Measurements from ENCODE around the gene ZNF846. TPM values are rescaled to one million over a fixed set of nuclear protein-coding genes. Genes with fewer than 3 reads are reported as not detected.
"Not testable (repeated sequence)": the region's sequence is repeated elsewhere in the genome, so short reads cannot be mapped to it uniquely, and the experiment has no call there.

The ZNF846 gene
- total RNA-seq, 1 donor: 8.9 TPM

DNA sequence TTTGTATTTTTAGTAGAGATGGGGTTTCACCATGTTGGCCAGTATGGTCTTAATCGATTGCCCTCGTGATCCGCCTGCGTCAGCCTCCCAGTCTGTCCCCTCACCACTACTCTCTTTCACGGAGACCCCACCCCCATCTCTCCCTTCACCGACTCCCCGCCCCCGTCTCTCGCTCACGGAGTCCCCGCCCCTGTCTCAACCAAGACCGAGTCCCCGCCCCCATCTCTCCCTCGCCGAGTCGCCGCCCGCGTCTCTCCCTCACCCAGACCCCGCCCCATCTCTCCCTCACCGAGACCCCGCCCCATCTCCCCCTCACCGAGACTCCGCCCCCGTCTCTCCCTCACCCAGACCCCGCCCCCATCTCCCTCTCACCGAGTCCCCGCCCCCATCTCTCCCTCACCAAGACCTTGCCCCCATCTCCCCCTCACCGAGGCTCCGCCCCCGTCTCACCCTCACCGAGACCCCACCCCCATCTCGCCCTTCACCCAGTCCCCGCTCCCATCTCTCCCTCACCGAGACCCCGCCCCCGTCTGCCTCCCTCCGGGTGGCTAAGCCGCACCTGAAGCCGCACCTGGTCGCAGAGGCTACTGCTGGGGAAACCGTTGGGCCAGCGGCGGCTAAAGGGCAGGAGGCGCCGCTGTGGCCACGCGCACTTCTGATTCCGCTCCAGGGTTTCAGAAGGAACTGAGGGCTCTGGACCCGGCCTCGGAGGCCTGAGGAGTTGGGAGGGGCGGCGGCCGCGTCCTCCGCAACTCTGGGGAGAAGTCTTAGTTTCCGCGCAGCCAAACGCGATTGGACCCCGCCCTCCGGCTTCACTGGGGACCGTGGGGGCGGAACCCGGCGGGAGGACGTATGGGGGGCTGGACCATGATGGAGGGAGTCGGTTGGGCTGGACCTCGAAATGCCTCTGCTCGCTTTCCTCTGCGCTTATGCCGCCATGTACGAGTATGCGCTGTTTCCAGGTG is 17.1 kb upstream of the ZNF846 start:
- peak; percentile 82 to 98 (median 98) for DNase-seq (ENCODE audit: low read depth in 2 of 3, low spot score in 2 of 3)

GRCh38 chr19:9784163-9784496 is 15.6 kb upstream of the ZNF846 start:
- DNase-seq (ENCODE audit: low read depth in 2 of 3, low spot score in 2 of 3): not testable (repeated sequence)

DNA sequence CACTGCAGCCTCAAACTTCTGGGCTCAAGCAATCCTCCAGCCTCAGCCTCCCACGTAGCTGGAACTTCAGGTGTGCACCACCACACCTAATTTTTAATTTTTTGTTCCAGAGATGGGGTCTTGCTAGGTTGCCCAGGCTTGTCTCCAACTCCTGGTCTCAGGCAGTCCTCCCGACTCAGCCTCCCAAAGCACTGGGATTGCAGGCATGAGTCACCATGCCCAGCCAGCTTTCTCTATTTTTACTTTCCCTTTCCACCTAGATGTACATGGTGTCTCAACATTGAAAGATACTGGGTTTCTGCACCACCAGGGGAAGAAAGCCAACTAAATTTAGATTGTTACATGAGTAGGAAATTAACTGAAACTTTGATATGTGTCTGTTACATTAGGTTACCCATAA is 13.8 kb upstream of the ZNF846 start:
- DNase-seq (ENCODE audit: low read depth in 2 of 3, low spot score in 2 of 3): no peak

GRCh38 chr19:9757544-9758501 is 10.7 kb downstream of the ZNF846 start:
- DNase-seq (ENCODE audit: low read depth in 2 of 3, low spot score in 2 of 3): peak in 1 of 3 donors; percentile 17

DNA sequence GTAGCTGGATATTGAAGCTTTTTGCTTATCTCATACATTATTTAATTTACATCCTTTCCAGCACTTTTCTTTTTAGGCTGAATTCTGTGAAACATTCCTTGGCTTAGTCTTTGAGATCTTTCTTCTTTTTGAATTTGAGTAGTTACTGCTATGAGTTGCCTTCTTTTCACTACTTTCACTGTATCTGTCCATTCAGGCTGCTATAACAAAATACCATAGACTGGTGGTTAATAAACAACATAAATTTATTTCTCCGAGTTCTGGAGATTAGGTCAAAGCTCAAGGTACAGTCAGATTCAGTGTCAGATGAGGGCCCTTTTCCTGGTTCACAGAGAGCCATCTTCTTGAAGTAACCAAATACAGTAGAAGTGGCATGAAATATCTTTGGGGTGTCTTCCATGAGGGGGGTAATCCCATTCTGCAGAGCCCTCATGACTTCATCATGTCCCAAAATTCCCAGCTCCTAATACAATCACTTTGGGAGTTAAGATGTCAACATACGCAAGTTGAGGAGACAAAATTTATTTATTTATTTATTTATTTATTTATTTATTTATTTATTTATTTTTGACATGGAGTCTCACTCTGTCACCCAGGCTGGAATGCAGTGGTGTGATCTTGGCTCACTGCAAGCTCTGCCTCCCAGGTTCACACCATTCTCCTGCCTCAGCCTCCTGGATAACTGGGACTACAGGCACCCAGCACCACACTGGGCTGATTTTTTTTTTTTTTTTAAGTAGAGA is 15.7 kb downstream of the ZNF846 start:
- DNase-seq (ENCODE audit: low read depth in 2 of 3, low spot score in 2 of 3): no peak

DNA sequence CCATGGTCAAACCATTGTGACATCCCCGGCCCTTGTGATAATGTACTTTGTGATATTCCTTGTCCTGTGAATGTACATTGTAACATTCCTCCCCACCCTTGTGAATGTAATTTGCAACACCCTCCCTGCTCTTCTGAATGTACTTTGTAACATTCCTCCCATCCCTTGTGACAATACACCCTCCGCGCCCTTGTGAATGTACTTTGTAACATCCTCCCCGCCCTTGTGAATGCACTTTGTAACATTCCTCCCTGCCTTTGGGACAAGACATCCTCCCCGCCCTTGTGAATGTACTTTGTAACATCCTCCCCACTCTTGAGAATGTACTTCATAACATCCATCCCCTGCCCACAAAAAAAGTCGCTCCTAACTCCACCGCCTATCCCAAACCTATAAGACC is 17.1 kb downstream of the ZNF846 start:
- no peak for DNase-seq (ENCODE audit: low read depth in 2 of 3, low spot score in 2 of 3)

- no peak for DNase-seq (ENCODE audit: low read depth in 2 of 3, low spot score in 2 of 3)
These were observed 26.9 kb downstream of the ZNF846 start for GRCh38 chr19:9741476-9742171.

DNA sequence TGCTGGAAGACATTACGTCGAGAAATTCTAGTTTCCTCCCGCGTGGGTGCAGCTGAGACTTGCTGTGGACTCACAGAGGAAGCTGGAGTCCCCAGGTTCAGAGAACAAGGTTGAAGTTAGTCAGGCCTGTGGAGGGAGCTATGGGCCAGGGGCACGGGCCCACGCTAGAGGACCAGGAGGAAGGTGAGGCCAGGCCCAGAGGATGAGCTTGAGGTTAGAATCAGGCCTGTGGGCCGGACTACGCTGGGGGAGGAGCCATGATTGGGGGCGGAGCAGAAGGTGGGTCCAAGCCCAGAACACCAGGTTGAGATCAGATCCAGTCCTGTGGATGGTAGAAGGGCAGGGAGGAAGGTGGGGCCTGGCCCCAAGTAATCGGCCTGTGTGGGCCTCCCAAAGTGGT is 32.6 kb downstream of the ZNF846 start:
- DNase-seq (ENCODE audit: low read depth in 2 of 3, low spot score in 2 of 3): no peak

DNA sequence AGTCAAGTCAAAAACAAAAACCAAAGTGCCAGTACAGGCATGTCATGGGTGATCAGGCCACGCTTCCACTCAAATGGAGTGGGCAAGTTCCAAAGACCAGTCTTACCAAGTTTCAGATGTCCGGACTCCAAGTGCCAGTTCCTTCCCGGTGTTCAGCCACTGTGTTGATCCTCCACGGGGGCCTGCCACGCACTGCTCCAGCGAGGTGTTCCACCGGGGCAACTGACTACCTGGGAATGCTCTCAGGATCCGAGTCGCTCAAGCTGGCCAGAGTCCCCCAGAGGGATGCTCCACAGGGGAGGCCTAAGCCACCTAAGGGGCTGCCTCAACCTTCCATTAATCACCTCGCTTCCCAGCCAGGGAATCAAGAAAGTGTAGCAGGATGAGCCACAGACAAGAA is 38.5 kb downstream of the ZNF846 start:
- DNase-seq (ENCODE audit: low read depth in 2 of 3, low spot score in 2 of 3): not testable (repeated sequence)

- no peak for DNase-seq (ENCODE audit: low read depth in 2 of 3, low spot score in 2 of 3)
These were observed 39.4 kb downstream of the ZNF846 start for GRCh38 chr19:9729162-9729561.

GRCh38 chr19:9727644-9728043 is 40.9 kb downstream of the ZNF846 start:
- DNase-seq (ENCODE audit: low read depth in 2 of 3, low spot score in 2 of 3): no peak

DNA sequence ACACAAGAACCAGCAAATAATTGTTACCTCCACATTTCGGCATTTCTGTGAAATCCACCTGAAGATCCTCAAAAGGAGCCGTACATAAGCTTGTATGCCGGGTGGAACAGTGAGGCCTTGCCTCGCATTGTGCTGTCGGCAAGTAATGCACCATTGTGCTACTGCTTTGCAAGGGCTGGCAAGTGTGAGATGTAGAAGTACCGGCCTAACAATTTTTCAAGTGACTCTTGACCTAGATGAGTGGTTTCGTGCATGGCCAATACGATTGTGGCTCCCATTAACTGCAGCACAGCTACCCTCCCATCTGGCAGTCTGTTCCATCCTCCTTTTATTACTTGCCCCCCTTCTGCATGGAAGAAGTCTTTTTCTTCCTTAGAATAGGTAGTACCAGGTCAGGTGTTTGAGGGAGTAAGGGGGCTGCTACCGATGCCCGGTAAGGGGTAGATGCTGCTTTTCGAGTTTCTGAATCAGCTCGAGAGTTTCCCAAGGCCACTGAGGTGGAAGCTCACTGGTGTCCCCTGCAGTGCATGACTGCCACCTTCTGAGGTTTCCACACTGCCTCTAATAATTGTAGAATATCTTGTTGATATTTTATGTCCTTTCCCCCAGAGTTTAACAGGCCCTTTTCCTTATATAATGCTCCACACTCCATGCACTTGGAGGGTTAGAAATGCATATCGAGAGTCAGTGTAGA is 42.9 kb downstream of the ZNF846 start:
- DNase-seq (ENCODE audit: low read depth in 2 of 3, low spot score in 2 of 3): not testable (repeated sequence)

DNA sequence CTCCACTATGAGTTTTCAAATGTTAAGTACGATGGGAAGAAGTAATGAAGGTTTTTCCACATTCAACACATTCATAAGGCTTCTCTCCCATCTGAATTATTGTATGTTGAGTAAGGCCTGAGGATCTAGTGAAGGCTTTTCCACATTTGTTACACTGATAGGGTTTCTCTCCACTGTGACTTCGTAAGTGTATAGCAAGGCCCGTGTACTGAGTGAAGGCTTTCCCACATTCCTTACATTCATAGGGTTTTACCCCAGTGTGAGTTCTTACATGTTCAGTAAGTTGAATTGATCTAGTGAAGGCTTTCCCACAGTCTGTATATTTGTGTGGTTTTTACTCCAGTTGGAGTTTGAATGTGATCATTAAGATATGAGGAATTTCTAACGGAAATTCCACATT is 44.4 kb downstream of the ZNF846 start:
- DNase-seq (ENCODE audit: low read depth in 2 of 3, low spot score in 2 of 3): no peak

DNA sequence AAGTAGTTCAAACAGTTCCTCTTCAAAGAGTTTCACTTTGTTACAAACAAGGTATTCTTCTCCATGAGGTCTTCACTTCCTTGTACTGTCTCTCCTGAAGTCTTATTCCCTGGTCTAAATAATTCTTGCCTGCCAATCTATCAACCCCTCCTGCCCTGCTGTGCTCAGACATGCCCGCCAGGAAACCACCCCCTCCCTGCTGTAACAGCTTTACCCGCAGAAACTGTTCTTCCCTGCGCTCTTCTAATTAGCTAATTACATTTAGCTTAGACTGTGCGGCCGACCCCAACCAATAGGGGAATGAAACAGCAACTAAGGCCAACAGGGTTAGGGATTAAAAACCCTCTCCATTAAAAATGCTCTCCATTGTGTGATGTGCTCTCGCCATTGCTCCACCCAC is 46.7 kb downstream of the ZNF846 start:
- peak in 2 of 3 donors; percentile 20 to 58 for DNase-seq (ENCODE audit: low read depth in 2 of 3, low spot score in 2 of 3)

DNA sequence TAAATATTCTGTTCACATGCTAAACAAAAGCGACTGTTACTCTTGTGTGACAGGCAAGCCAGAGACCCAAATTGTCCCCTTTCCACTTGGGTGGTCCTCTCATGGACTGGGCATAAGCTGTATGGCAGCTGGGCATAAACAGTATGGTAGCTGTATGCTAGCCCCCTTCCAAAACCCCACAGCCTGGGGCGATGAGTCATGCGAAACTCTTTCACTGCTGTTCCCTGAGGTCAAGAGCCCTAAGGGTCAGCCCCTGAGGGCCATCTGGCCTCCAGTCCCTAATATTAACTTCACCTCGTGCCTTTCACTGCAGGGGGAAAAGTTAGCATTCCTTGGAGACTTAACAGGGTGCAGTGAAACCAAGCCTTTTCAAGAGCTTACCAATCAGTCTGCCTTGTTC is 48.0 kb downstream of the ZNF846 start:
- no peak for DNase-seq (ENCODE audit: low read depth in 2 of 3, low spot score in 2 of 3)

DNA sequence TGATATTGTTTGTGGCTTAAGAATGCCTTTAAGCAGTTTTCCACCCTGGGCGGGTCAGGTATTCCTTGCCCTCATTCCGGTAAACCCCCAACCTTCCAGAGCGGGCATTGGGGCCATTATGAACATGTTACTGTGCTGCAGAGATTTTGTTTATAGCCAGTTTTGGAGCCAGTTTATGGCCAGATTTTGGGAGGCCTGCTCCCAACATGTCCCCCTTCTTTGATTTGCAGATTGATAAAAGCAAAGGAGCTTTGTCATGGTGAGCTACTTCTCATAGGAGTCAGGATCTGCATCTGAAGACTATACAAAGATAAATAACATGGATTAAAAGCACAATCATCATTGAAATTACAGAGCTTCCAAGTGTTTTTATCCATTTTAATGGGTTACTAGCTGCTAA is 56.7 kb downstream of the ZNF846 start:
- DNase-seq (ENCODE audit: low read depth in 2 of 3, low spot score in 2 of 3): no peak

DNA sequence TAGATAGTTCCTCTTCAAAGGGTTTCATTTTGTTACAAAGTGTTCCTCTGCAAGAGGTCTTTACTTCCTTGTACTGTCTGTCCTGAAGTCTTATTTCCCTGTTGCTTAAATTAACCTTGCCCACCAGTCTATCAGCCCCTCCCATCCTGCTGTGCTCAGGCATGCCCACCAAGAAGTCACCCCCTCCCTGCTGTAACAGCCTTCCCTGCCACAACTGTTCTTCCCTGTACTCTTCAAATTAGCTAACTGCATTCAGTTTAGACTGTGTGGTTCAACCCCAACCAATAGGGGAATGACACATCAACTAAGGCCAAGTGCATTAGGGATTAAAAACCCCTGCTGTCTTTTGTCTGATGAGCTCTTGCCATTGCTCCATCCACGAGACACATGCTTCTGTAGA is 59.2 kb downstream of the ZNF846 start:
- DNase-seq (ENCODE audit: low read depth in 2 of 3, low spot score in 2 of 3): no peak

- no peak for DNase-seq (ENCODE audit: low read depth in 2 of 3, low spot score in 2 of 3)
These were observed 62.7 kb downstream of the ZNF846 start for GRCh38 chr19:9705836-9706235.

DNA sequence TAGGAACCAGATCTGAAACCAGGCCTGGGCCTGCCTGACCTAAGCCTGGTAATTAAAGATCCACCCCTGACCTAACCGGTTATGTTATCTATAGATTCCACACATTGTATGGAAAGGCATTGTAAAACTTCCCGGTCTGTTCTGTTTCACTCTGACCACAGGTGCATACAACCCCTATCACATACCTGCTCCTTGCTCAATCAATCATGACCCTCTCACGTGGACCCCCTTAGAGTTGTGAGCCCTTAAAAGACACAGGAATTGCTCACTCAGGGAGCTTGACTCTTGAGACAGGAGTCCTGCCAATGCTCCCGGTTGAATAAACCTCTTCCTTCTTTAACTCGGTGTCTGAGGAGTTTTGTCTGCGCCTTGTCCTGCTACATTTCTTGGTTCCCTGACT is 66.4 kb downstream of the ZNF846 start:
- DNase-seq (ENCODE audit: low read depth in 2 of 3, low spot score in 2 of 3): no peak

Data from hematopoietic multipotent progenitor cell (in vitro differentiated cells).